ENCODE results near the gene SLC37A3.
A peak's percentile ranks its signal among the peaks of the same experiment; 100 is the strongest.

SLC37A3 gene

DNA sequence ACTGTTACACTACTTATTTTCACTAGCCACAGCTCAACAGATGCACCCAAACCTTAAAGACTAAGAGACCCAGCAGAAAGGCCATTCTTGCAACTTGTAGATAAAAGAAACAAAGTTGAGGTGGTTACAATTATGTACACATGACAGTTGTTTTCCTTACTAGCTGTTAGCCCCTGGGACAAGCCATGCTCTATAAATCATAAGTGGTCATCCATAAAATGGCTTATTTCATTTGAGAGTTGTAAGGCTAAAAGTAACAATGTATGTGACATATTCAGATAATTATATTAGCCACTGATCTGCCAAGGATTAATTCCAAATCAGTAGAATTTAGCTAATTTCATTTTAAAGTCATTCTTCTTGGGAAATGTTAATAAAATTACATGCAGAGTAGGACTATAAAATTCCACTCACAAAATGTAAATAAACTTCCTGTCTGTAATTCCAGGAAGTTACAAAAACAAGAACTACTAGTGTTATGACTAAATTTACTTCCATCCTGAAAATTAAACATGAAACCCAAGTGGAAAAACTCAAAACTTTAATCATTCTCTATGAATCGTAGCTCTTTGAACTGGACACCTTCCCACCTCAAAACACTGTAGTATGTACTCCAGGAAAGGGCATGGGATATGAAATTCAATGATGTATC is 13.3 kb downstream of the SLC37A3 start:
- H3K4me1 ChIP-seq: peaks cover 0 to 10% (median 0%) of the 10 kb centered on the region in 4 donors
- no peak overlapping the region for H3K4me3 ChIP-seq
- peaks cover 14 to 22% (median 14%) of the 10 kb centered on the region in 3 donors for H3K36me3 ChIP-seq
- DNase-seq: no peak
- intact Hi-C loops (cut with DNase I; ENCODE audit: low total_unique reads): no loop called here
- H3K27ac ChIP-seq: no peak overlapping the region
- no peaks in the 10 kb centered on the region for H3K9me3 ChIP-seq
- TF ChIP-seq, protein P1, sequence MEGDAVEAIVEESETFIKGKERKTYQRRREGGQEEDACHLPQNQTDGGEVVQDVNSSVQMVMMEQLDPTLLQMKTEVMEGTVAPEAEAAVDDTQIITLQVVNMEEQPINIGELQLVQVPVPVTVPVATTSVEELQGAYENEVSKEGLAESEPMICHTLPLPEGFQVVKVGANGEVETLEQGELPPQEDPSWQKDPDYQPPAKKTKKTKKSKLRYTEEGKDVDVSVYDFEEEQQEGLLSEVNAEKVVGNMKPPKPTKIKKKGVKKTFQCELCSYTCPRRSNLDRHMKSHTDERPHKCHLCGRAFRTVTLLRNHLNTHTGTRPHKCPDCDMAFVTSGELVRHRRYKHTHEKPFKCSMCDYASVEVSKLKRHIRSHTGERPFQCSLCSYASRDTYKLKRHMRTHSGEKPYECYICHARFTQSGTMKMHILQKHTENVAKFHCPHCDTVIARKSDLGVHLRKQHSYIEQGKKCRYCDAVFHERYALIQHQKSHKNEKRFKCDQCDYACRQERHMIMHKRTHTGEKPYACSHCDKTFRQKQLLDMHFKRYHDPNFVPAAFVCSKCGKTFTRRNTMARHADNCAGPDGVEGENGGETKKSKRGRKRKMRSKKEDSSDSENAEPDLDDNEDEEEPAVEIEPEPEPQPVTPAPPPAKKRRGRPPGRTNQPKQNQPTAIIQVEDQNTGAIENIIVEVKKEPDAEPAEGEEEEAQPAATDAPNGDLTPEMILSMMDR (IDR thresholded peaks at IDR 0.05): no peak
- no peaks in the 10 kb centered on the region for H3K27me3 ChIP-seq

GRCh38 chr7:140383954-140384713 is 14.2 kb downstream of the SLC37A3 start:
- no peaks in the 10 kb centered on the region for H3K27me3 ChIP-seq
- no peak overlapping the region for H3K4me3 ChIP-seq
- H3K27ac ChIP-seq: no peak overlapping the region
- DNase-seq: no peak
- TF ChIP-seq, protein P1 (IDR thresholded peaks at IDR 0.05): no peak
- H3K9me3 ChIP-seq: no peaks in the 10 kb centered on the region
- H3K36me3 ChIP-seq: peaks cover 21 to 30% (median 23%) of the 10 kb centered on the region in 3 donors
- intact Hi-C loops (cut with DNase I; ENCODE audit: low total_unique reads): no loop called here
- H3K4me1 ChIP-seq: peaks cover 0 to 10% (median 0%) of the 10 kb centered on the region in 4 donors

- Histone ChIP-seq H3K27me3 (no peaks in the 10 kb centered on the region), H3K4me3 (no peak overlapping the region), H3K9me3 (no peaks in the 10 kb centered on the region), H3K27ac (no peak overlapping the region), H3K36me3 (peaks cover 30 to 54% (median 37%) of the 10 kb centered on the region in 3 donors), H3K4me1 (no peaks in the 10 kb centered on the region)
- DNase-seq: peak in 1 of 2 donors; percentile 12
- intact Hi-C loops (cut with DNase I; ENCODE audit: low total_unique reads): no loop called here
- TF ChIP-seq, protein P1 (IDR thresholded peaks at IDR 0.05): no peak
Observed at GRCh38 chr7:140375892-140376730, 22.2 kb downstream of the SLC37A3 start.

DNA sequence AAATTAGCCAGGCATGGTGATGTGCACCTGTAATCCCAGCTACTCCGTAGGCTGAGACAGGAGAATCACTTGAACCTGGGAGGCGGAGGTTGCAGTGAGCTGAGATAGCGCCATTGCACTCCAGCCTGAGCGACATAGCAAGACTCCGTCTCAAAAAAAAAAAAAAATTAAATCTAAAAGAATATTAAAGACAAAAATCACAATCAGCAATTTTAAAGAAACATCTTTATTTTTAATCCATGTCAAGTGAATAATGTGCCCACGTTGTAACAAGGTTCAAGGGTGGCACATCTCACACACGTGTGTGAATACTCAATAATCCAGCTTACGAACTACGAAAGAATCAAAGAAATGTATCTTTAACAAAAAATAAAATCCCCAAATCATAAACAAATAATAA is 23.0 kb downstream of the SLC37A3 start:
- H3K36me3 ChIP-seq: peaks cover 30 to 47% (median 33%) of the 10 kb centered on the region in 3 donors
- intact Hi-C loops (cut with DNase I; ENCODE audit: low total_unique reads): no loop called here
- TF ChIP-seq, protein P1 (IDR thresholded peaks at IDR 0.05): no peak
- H3K27me3 ChIP-seq: no peaks in the 10 kb centered on the region
- H3K27ac ChIP-seq: no peak overlapping the region
- DNase-seq: no peak
- H3K9me3 ChIP-seq: no peaks in the 10 kb centered on the region
- H3K4me1 ChIP-seq: no peaks in the 10 kb centered on the region
- H3K4me3 ChIP-seq: no peak overlapping the region

DNA sequence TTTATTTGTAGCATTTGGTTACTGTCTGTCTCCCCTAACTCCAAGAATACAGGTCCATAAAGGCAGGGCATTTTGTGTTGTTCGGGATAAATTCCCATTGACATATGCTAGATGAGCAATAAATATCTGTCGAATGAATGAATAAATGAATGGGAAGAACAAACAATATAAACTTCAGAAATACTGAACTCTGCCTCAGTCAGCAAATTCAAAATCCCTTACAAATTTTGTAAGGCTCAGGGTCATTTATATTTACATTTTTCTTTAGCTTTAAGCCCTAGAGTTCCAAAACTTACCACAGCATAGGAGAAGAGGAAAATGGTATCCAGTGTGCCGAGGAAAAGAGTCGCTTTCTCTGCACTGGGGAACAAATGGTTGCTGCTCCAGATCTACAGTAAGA is 29.0 kb downstream of the SLC37A3 start:
- Histone ChIP-seq H3K27ac (no peak overlapping the region), H3K36me3 (peaks cover 13 to 28% (median 22%) of the 10 kb centered on the region in 3 donors), H3K4me1 (no peaks in the 10 kb centered on the region), H3K4me3 (no peak overlapping the region), H3K27me3 (no peaks in the 10 kb centered on the region), H3K9me3 (no peaks in the 10 kb centered on the region)
- intact Hi-C loops (cut with DNase I; ENCODE audit: low total_unique reads): no loop called here
- TF ChIP-seq, protein P1 (IDR thresholded peaks at IDR 0.05): no peak
- no peak for DNase-seq

All from tibial artery (tissue), 4 donors.